PFSK-1 (cell line): ENCODE data around the gene PEMT.

Source experiments
- FOXP2 ChIP-seq: optimal IDR thresholded peaks from 2 replicates; pipeline ENCODE3; 2011; ENCODE audit warnings: borderline replicate concordance, control low read depth, inconsistent platforms; ENCODE audit not compliant: insufficient read depth; ENCODE audit errors: extremely low read length, extremely low read depth
- POLR2AphosphoS5 ChIP-seq: IDR thresholded peaks from 2 replicates; pipeline ENCODE4 v1.6.1; 2012; ENCODE audit warnings: low read depth, mild to moderate bottlenecking, control low read depth, low read length, moderate library complexity
- SIN3A ChIP-seq: IDR thresholded peaks from 2 replicates; pipeline ENCODE4 v1.6.1; 2012; ENCODE audit warnings: mild to moderate bottlenecking, low read length, moderate library complexity, borderline replicate concordance; ENCODE audit not compliant: insufficient read depth
- TF ChIP-seq, protein P1 (sequence below), 2 experiments: IDR thresholded peaks; 2 replicates each; pipeline versions ENCODE4 v1.6.1 to v1.8.0; 2011 to 2012; ENCODE audit warnings: low read depth in 2 of 2, low read length in 2 of 2, control low read depth in 1 of 2, inconsistent platforms in 1 of 2, mild to moderate bottlenecking in 1 of 2, moderate library complexity in 1 of 2; ENCODE audit not compliant: insufficient read depth in 1 of 2

- TF ChIP-seq, protein P1, sequence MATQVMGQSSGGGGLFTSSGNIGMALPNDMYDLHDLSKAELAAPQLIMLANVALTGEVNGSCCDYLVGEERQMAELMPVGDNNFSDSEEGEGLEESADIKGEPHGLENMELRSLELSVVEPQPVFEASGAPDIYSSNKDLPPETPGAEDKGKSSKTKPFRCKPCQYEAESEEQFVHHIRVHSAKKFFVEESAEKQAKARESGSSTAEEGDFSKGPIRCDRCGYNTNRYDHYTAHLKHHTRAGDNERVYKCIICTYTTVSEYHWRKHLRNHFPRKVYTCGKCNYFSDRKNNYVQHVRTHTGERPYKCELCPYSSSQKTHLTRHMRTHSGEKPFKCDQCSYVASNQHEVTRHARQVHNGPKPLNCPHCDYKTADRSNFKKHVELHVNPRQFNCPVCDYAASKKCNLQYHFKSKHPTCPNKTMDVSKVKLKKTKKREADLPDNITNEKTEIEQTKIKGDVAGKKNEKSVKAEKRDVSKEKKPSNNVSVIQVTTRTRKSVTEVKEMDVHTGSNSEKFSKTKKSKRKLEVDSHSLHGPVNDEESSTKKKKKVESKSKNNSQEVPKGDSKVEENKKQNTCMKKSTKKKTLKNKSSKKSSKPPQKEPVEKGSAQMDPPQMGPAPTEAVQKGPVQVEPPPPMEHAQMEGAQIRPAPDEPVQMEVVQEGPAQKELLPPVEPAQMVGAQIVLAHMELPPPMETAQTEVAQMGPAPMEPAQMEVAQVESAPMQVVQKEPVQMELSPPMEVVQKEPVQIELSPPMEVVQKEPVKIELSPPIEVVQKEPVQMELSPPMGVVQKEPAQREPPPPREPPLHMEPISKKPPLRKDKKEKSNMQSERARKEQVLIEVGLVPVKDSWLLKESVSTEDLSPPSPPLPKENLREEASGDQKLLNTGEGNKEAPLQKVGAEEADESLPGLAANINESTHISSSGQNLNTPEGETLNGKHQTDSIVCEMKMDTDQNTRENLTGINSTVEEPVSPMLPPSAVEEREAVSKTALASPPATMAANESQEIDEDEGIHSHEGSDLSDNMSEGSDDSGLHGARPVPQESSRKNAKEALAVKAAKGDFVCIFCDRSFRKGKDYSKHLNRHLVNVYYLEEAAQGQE (IDR thresholded peaks at IDR 0.05; ENCODE audit: insufficient read depth in 1 of 2, low read depth in 2 of 2, low read length in 2 of 2) = no peak
- TF ChIP-seq POLR2AphosphoS5 (no peak), SIN3A (no peak), FOXP2 (no peak)
Measured at GRCh38 chr17:17526369-17526768, 65.1 kb downstream of the PEMT start.
